HG02678 (cell line): ENCODE measurements around the gene TICRR.

Experiments
- ATAC-seq: cut with Tn5 transposase; IDR thresholded peaks from one replicate; pipeline ENCODE4 v1.9.1; 2021; ENCODE audit warnings: mild to moderate bottlenecking, moderate library complexity; ENCODE audit not compliant: unreplicated experiment

TICRR gene

DNA sequence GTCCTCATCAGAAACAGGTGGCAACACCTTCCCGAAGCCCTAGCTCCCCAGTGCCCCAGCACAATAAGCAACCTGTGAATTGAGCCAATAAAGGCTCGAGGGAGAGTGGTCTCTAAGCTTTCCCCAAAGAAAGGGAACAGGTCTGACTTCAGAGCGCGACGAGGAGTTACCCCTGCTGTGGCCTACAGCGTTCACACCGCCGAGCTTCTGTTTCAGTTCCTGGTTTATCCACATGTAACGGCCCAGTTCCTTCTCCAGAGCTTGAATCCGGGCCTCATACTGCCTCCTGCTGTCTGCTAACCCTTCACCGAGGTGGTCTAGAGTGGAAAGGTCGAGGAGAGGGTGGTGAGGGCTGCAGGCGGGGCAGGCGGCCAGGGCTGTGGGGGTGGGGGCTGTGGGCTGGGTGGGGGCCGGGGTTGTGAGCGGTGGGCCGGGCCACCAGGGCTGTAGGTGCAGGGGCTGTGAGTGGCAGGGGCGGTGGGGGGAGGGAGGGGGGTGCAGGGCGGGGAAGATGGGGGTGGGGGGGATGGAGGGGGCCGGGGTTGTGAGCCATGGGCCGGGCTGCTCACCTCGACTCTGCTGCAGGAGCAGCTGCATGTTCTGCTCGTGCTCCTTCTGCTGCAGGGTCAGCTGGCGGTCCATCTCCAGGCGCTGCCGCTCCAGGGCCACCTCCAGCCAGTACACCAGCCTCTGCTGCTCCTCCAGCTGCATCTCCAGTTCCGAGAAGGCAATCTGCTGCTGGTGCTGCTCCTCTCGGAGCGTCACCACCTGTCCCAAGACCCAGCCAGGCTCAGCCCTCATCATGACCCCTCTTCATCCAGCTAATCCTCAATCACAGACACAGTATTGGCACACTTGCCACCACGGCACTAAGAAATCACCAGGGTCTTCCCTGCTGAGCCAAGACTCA, 53.8 kb downstream of the TICRR start:
- ATAC-seq, result no peak

DNA sequence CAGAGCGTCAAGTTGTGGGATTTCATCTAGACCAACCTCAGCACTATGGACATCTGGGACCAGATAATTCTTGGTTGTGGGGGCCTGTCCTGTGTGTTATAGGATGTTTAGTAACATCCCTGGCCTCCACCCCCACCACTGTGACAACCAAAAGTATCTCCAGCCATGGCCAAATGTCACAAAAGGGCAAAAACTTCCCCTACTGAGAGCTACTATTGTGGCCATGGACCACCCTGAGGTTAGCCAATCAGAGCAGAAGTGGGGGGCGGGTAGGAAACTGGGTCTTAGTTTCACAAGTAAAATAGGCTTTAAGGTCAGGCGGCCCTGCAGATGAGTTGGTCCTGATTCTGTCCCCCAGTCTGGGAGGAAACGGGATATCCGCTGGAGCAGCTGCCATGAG, 54.6 kb downstream of the TICRR start:
- ATAC-seq, result no peak

DNA sequence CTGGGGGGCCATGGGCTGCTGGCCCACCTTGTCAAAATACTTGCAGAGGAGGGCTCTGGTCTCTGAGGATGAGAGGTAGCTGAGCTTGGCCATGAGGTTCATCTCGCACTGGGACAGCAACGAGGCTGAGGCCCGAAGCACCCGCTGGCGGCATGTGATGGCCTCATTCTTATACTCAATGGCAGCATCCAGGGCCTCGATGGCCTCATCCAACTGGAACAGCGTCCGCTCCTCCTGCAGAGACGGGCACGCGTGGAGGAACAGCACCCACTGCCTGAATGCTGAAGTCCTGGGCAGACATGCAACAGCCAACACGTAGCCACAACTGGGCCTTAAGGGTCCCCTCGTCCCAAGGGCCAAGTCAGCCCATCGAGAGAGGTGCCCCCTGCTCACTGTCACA, 55.0 kb downstream of the TICRR start:
- no peak for ATAC-seq

DNA sequence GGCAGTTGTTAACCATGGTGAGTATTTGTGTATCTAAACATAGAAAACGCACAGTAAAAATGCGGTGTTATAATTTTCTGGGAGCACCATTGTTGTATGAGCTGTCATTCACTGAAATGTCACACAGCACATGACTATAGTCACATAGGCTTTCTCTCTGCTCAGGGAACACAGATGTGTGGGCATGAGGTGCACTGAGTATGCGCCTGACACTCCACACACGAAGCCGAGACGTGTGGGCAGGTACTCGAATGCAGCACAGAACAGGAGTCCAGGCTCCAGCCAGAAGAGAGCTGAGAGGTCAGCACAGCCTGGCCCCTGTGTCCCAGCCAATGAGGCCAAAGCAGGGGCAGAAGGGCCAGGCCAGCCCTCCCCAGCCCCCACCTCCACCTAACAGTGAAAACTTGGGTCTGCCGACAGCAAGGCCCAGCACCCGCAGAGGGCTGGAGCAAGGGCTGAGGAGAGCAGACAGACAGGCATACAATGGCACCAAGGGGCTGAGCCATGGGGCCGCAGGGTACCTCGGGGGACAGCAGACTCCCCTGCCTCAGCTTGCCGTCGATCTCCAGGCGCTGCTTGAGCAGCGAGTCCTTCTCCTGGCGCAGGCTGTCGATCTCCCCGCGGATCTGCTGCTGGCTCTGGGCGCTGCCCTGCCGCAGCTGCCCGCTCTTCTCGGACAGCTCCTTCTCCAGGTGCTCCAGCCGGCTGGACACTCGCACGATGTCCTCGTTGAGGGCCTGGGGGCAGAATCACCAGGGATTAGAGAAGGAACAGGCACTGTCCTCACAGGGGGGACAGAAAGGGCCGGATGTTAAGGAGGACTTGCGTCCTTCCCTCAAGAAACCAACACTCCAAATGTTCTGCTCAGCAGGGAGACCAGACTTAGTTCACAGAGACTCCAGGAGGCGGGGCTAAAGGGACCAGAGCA, 56.0 kb downstream of the TICRR start:
- no peak for ATAC-seq

DNA sequence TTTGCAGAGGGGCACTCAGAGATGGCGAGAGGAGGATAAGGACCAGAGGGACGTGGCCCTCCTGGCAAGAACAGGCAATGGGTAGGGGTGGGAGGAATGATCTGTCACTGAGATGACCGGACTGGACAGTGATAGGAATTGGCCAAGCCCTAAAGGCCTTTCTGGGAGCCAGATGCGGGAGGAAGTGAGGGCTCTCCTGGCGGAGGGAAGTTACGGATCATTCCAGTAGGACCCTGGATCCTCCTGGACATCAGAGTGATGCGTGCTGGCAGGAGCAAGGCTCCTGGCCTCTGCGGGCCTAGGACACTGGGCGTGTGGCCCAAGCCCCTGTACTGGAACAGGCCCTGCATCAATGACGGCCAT, 56.6 kb downstream of the TICRR start:
- no peak for ATAC-seq

DNA sequence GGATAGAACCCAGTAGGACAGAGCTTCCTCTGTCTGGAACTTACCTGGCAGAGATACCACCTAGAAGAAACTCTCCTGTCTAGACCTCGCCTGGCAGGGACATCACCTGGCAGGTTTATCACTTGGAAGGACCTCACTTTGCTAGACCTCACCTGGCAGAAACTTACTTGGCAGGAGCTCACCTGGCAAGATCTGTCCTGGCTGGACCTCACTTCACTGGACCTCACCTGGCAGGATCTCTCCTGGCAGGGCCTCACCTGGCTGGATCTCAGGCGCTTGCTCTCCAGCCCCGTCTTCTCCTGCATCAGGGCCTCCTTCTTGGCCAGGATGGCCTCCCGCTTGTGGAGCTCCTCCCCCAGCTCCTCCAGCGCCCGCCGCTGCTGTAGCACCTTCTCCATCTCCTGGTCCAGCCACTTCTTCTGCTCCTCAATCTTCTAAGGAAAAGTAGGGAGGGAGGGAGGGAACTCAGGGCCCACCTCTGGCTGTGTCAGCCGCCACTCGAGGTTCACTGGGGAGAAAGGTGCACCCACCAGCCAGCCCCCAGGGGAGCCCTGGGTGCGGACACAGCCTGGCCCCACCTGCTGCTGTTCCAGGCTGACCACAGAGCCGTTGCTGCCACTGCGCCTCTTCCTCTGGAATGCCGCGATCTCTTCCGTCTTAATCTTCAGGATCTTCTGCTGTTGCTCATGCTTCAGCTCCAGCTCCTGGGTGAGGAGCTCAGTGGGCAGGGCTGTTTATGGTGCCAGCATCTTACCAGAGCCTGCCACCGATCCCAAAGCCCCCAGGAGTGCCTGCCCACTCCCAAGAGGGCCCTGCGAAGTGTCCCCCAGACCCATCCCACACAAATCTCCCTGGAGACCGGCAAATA, 57.5 kb downstream of the TICRR start:
- ATAC-seq, result no peak

DNA sequence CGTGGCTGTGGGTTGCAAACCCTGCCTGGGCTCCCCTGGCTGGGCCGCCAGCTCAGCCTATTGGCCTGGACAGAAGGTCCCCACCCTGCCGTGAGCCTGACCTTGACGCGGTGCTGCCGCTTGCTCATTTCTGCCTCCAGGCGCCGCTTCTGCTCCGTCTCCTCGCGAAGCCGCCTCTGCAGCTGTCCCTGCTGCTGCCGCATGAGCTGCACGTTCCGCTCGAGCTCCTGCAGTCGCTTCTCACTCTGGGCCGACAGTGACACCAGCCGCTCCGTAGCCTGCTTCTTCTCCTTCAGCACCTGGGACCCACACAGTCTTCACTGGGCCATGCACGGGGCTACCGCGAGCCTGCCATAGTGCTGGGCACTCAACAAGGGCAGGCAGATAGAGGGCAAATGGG, 58.3 kb downstream of the TICRR start:
- ATAC-seq, result no peak

DNA sequence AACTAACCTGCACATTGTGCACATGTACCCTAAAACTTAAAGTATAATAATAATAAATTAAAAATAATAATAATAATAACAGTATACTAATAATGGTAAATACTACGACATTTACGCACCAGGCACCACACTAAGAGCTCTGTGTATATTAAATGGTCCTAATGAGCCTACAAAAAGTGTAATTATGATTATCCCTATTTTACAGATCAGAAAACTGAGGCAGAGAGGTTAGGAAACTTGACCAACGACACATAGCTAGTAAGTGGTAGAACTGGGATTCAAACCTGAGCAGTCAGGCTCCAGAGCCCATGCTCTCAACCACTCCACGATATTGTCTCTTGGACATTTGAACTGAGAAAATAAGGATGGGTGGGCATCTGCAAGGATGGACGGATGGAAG, 65.0 kb downstream of the TICRR start:
- no peak for ATAC-seq

DNA sequence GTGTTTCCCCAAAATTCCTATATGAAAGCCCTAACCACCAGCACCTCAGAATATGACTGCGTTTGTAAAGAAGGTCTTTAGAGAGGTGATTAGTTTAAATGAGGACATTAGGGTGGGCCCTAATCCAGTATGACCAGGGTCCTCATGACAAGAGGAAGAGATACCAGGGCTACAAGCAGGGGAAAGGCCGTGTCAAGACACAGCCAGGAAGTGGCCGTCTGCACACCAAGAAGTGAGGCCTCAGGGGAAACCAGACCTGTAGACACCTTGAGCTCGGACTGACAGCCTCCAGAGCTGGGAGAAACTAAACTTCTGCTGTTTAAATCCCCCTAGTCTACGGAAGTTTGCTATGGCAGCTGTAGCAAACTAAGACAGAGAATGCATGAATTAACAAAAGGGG, 65.8 kb downstream of the TICRR start:
- ATAC-seq, result no peak

DNA sequence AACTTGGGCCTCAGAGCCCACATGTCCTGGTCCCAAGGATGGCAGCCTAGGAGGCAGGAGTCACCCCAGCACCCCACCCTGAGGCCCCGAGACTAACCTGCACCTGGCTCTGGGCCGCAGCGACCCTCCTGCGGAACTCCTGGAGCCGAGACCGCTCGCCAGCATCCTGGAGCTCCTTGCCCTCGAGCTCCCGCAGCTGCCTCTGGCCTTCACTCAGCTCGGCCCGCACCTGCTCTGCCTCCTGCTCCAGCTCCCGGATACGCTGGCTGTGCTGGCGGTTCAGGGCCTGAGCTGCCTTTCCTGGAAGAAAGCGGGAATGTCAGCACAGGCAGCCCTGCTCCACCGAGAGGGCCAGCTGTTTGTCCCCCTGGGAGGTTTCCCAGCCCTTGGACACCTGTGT, 66.8 kb downstream of the TICRR start:
- no peak for ATAC-seq

DNA sequence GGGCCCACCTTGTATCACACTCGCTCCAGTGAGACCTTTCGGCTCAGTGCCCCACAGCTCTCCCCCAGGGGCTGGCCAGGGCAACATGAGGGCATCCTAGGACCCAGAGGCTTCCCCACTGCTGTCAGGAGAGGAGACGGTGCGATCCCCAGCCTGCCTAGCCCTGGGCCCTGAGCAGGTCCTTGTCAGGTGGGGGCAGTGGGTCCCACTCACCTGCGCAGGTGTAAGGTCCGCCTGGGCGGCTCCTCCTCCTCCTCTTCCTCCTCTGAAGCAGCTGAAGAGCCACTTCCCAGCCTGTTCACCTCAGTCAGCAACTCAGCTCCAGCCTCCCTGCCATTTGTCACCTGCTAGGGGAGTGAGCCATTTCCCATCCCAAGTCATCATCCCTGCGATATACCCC, 70.4 kb downstream of the TICRR start:
- ATAC-seq, result no peak

DNA sequence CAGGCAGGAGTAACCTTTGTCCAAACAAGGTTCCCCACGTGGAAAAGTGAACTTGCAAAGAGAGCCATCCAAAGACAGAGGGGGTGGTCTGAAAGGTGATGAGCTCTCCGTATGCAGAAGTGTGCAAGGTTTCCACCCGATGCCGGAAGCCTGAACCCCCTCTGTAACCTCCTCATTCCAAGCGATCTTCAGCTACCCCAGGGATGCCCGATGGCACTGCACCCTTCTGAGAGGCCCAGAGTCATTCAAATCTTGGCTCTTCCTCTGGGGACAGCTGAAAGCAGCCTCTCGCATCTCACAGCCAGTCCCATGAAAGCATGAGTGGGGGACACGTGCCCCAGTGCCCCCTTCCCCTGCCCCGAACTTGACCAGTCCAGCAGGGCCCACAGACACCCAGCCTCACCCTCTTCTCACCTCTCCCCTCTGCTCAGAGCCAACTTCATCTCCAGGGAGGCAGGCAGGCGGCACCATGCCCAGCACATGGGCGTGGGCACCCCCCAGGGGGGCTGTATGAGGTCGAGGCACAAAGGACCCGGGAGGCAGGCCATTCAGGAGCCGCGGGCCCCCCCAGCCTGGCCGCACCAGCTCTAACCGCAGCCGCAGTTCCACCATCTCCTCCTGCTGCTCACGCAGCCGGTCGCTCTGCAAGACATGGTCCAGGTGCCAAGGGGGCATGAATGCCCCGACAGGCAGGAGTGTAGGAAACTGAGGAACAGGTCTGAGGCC, 71.3 kb downstream of the TICRR start:
- ATAC-seq, result no peak

DNA sequence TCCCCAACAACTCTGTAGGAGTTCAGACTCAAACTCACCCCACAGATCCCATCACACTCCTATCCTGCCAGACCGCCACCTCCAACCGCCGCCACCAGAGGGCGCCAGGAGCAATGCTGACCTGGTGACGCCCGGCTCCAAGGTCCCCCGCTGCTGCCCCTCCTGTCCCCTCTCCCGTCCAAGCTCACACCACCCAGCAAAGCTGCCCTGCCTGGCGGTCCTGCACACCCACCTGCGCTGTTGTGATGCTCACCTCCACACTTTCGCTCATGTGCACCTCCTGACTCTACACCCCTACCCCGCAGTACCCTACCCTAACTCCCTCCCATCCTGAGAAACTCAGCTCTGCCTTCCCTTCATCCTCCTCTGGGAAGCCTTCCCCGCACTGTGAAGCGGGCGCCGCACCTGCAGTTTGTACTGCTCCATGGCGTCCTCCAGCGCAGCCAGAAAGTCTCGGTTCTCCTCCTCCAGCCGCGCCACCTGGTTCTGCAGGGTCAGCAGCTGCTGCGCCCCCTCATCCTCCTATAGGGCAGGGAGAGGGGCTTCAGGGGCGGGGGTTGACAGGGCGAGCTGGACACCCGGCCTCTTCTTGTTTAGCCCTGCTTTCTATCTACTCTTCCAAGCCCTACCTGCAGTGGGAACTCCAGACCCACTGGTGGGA, 72.1 kb downstream of the TICRR start:
- no peak for ATAC-seq

DNA sequence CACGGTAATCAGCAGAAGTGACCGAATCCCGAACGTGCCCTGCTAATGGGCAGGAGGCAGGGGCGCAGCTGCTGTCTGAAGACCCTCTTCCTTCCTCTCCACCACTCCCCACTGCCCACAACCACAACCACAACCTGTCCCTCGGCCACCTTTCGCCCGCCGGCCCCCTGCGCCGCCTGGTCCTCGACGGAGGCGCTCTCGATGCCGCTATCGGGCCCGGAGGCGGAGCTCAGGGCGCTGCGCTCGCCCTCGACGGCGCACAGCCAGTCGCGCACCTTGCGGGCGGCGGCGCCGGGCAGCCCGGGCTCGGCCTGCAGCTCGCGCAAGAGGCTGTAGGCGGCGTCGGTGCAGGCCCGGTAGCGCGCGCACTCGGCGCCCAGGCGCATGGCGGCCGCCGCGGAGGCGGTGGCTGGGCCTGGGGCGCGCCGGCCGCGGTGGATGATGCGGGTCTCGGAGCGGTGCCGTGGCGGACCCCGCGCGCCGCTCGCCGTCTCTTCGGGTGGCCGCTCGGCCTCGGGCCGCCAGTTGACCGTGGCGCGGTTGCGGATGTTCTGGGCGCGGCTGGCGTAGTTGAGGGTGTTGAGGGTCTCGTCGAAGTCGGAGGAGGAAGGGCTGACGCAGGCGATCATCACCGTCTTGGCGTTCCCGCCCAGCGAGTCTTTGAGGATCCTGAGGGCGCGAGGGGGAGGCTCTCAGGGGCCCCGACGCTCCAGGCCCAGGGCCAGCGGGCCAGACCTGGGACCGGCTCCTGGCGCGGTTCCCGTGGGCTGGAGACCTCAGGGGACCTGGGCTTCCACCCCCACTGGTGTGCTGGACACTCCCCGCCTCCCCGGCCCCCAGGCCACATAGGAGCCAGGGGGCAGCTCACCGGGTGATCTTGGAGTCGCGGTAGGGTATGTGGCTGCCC, 73.1 kb downstream of the TICRR start:
- ATAC-seq, result no peak

DNA sequence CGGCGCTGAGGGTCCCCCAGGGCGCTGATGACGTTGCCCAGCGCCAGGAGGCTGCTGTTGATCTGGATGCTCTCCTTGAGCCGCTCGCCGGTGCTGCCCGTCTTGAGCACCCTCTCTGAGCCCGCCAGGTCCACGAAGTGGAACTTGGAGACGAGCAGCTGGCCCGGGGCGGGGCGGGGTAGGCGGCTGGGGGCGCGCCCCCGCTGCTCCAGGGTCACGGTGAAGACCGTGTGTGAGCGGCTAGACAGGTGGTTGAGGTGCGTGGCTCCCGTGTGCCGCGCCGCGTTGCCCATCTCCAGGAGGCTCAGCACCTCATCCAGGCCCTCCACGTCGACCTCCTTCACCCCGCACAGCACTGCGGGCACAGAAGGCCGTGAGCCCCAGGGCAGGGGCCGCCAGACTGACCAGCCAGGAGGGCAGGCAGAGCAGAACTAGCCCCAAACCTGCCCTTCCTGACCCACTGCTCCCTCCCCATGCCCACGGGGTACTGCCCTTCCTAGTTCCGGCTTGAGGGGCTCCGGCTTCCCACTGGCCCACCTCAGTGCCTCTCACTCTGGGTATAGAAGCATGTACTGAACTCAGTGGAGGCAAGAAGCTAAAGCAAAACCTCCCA, 73.8 kb downstream of the TICRR start:
- ATAC-seq, result no peak

DNA sequence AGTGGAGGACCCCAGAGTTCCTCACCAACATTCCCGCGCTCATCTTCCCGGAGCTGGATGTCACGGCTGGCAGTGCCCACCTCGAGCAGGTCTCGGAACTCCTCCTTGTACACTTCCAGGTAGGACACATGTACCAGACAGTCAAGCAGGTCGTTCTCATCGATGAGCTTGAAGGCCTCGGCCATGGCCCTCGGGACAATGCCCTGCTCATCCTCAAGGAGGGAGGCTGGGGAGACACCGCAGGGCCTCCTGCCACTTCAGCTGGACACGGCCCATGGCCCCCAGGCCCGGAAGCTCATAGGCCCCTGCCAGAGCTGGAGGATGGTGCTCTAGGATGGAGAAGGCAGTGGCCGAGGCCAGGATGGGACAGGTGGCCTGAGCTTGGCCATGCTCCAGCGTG, 74.4 kb downstream of the TICRR start:
- ATAC-seq, result no peak

DNA sequence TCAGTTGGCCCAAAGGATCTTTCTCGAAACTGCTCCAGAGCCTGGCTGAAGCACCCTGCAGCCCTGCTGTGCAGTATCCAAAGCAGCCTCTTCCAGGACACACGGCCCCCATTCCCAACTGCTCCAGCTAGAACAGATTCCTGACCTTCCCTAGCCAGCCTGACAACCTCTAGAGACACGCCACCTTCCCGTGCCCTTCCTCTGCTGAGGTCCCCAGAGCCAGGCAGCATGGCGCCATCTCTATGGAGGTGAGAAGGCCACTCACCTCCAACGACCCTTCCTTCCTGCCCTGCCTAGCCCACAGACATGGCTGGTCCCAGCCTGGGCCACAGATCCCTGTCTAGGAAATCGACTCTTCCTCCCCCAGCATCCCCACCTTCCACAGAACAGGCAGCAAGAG, 76.9 kb downstream of the TICRR start:
- ATAC-seq, result no peak

DNA sequence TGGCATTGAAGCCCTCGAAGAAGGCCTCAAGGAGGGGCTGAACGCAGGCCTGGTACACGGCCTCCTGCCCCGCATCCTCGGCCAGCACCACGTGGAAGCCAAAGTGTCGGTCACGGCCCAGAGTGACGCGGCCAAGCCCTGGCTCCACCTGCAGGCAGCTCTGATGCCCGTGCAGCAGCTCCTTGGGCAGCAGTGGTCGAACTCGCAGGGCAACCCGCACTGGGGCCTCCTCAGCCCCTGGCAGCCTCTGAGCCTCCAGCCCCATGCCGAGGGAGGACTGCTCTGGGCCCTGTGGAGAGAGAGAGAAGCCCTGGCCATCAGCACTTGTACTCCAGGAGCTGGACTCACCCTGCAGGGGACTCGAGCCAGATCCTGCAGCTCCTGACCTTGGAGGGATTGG, 77.4 kb downstream of the TICRR start:
- no peak for ATAC-seq
